Measurements from ENCODE around the gene AUTS2. TPM values are rescaled to one million over a fixed set of nuclear protein-coding genes. Genes with fewer than 3 reads are reported as not detected.

Gene AUTS2
- total and polyA plus RNA-seq, 10 donors = 6.1 to 54.8 (median 29.1) TPM

GRCh38 chr7:70776627-70777101 lies 1178.4 kb downstream of the AUTS2 start:
- TF ChIP-seq, protein P1, sequence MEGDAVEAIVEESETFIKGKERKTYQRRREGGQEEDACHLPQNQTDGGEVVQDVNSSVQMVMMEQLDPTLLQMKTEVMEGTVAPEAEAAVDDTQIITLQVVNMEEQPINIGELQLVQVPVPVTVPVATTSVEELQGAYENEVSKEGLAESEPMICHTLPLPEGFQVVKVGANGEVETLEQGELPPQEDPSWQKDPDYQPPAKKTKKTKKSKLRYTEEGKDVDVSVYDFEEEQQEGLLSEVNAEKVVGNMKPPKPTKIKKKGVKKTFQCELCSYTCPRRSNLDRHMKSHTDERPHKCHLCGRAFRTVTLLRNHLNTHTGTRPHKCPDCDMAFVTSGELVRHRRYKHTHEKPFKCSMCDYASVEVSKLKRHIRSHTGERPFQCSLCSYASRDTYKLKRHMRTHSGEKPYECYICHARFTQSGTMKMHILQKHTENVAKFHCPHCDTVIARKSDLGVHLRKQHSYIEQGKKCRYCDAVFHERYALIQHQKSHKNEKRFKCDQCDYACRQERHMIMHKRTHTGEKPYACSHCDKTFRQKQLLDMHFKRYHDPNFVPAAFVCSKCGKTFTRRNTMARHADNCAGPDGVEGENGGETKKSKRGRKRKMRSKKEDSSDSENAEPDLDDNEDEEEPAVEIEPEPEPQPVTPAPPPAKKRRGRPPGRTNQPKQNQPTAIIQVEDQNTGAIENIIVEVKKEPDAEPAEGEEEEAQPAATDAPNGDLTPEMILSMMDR (IDR thresholded peaks at IDR 0.05 in 8 of 11, conservative IDR thresholded peaks at IDR 0.05 in 3 of 11) = no peak
- TF ChIP-seq POLR2A (IDR thresholded peaks at IDR 0.05) (no peak), POLR2AphosphoS5 (IDR thresholded peaks at IDR 0.05) (no peak)
- H3K4me3 ChIP-seq = no peak overlapping the region
- intact Hi-C loops (cut with DNase I; ENCODE audit: low total_unique reads) = no loop called here
- no peaks in the 10 kb centered on the region for H3K9me3 ChIP-seq
- no peaks in the 10 kb centered on the region for H3K27me3 ChIP-seq (replicated peaks in 1 of 7)
- H3K36me3 ChIP-seq = peaks cover 0 to 74% (median 10%) of the 10 kb centered on the region in 6 donors
- H3K4me1 ChIP-seq = no peaks in the 10 kb centered on the region
- no peak overlapping the region for H3K27ac ChIP-seq
- no peak for DNase-seq
- WGBS, 5 donors = 46 to 63% (median 50%) methylated on average over 7 of the region's 7 CpGs

DNA sequence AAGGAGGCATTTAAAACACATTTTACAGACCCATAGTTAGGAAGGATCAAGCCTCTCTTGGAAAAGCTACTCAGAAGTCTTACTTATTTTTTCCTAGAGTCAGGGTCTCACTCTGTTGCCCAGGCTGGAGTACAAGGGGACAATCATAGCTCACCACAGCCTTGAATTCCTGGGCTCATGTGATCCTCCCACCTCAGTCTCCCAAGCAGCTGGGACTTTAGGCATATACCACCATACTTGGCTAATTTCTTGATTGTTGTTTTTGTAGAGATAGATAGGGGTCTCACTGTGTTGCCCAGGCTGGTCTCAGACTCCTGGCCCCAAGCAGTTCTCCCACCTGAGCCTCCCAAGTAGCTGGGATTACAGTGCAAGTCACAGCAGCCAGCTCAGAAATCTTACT lies 1179.0 kb downstream of the AUTS2 start:
- no peak for DNase-seq
- H3K27me3 ChIP-seq (replicated peaks in 1 of 7) = no peaks in the 10 kb centered on the region
- peaks cover 0 to 74% (median 10%) of the 10 kb centered on the region in 6 donors for H3K36me3 ChIP-seq
- H3K27ac ChIP-seq = no peak overlapping the region
- intact Hi-C loops (cut with DNase I; ENCODE audit: low total_unique reads) = no loop called here
- no peak overlapping the region for H3K4me3 ChIP-seq
- H3K4me1 ChIP-seq = no peaks in the 10 kb centered on the region
- TF ChIP-seq POLR2AphosphoS5 (IDR thresholded peaks at IDR 0.05) = no peak
- TF ChIP-seq, protein P1 (IDR thresholded peaks at IDR 0.05 in 8 of 11, conservative IDR thresholded peaks at IDR 0.05 in 3 of 11) = no peak
- TF ChIP-seq POLR2A (IDR thresholded peaks at IDR 0.05) = no peak
- no peaks in the 10 kb centered on the region for H3K9me3 ChIP-seq

- Histone ChIP-seq H3K4me3 (no peak overlapping the region), H3K4me1 (no peaks in the 10 kb centered on the region), H3K9me3 (no peaks in the 10 kb centered on the region), H3K27me3 (replicated peaks in 1 of 7) (no peaks in the 10 kb centered on the region), H3K27ac (no peak overlapping the region), H3K36me3 (peaks cover 0 to 74% (median 10%) of the 10 kb centered on the region in 6 donors)
- 68 to 82% (median 80%) methylated on average over 3 of the region's 3 CpGs for whole genome bisulfite sequencing, 5 donors
- no peak for DNase-seq
- TF ChIP-seq POLR2AphosphoS5 (IDR thresholded peaks at IDR 0.05) (no peak), POLR2A (IDR thresholded peaks at IDR 0.05) (no peak)
- TF ChIP-seq, protein P1 (IDR thresholded peaks at IDR 0.05 in 8 of 11, conservative IDR thresholded peaks at IDR 0.05 in 3 of 11) = no peak
- intact Hi-C loops (cut with DNase I; ENCODE audit: low total_unique reads) = no loop called here
These were observed 1180.3 kb downstream of the AUTS2 start for GRCh38 chr7:70778585-70778984.

DNA sequence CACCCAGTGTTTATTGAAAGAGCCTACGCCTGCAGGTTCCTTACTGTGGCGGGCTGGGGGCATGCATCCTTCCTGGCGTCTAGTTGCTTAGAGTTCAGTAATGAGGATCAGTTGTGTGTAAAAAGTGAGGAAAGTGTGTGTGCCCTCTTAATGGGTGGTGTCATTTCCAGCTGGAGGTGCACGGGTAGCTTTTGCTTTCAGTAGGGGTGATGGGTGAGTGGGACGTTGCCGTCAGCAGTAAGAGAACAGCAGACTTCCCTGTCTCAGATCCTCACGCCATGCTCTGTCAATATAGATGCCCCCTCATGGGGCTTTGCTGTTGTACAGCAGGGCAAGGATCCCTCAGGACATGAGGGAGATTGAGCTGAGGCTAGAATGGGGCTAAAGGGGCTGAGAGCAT lies 1181.0 kb downstream of the AUTS2 start:
- TF ChIP-seq POLR2AphosphoS5 (IDR thresholded peaks at IDR 0.05) = no peak
- no peak for TF ChIP-seq POLR2A (IDR thresholded peaks at IDR 0.05)
- TF ChIP-seq, protein P1 (IDR thresholded peaks at IDR 0.05 in 8 of 11, conservative IDR thresholded peaks at IDR 0.05 in 3 of 11) = no peak
- no peak overlapping the region for H3K4me3 ChIP-seq
- H3K9me3 ChIP-seq = no peaks in the 10 kb centered on the region
- 76 to 91% (median 85%) methylated on average over 7 of the region's 7 CpGs for WGBS, 5 donors
- H3K36me3 ChIP-seq = peaks cover 0 to 74% (median 10%) of the 10 kb centered on the region in 6 donors
- H3K27me3 ChIP-seq (replicated peaks in 1 of 7) = no peaks in the 10 kb centered on the region
- no peaks in the 10 kb centered on the region for H3K4me1 ChIP-seq
- no peak overlapping the region for H3K27ac ChIP-seq
- DNase-seq = no peak
- intact Hi-C loops (cut with DNase I; ENCODE audit: low total_unique reads) = no loop called here

Data from spleen (tissue), 11 donors.